Measurements from ENCODE around the gene EBI3. TPM values are rescaled to one million over a fixed set of nuclear protein-coding genes. Genes with fewer than 3 reads are reported as not detected.
"Not testable (repeated sequence)": the region's sequence is repeated elsewhere in the genome, so short reads cannot be mapped to it uniquely, and the experiment has no call there.

EBI3 gene
- total RNA-seq, 1 donor from 2014 or later, result 0.44 TPM

GRCh38 chr19:4279267-4279529 lies 49.9 kb downstream of the EBI3 start:
- no peak for ATAC-seq

- ATAC-seq, result no peak
Observed at GRCh38 chr19:4279530-4280422, 50.5 kb downstream of the EBI3 start.

DNA sequence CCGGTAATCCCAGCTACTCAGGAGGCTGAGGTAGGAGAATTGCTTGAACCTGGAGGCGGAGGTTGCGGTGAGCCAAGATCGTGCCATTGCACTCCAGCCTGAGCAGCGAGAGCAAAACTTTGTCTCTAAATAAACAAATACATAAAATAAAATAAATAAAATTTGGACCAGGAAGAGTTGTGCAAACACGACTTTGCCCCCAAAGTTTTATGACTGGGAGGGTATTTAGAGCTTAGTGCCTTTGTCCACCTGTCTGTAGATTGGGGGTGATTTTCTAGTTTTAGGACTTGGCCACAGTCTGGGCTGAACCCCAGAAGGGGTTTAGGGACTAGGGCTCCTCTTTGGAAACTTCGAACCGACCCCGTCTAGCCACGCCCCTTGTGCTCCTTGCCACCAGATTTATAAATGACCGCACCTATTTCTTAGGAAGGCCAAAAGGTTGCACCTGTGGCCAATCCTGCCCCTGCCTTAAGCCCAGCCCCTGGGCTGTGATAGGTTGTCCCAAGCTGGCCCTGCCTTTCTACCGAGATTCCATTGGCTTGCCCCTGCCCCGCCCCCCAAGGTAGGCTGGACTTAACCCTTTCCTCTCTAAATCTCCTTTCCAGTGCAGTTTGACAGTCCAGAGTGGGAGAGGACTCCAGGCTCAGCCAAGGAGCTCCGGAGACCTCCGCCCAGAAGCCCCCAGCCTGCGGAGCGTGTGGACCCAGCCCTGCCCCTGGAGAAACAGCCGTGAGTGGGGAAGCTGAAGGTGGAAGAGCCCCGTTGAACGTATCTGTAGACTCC lies 55.0 kb downstream of the EBI3 start:
- peak; percentile 59 for ATAC-seq

GRCh38 chr19:4284974-4285373 lies 55.7 kb downstream of the EBI3 start:
- no peak for ATAC-seq

DNA sequence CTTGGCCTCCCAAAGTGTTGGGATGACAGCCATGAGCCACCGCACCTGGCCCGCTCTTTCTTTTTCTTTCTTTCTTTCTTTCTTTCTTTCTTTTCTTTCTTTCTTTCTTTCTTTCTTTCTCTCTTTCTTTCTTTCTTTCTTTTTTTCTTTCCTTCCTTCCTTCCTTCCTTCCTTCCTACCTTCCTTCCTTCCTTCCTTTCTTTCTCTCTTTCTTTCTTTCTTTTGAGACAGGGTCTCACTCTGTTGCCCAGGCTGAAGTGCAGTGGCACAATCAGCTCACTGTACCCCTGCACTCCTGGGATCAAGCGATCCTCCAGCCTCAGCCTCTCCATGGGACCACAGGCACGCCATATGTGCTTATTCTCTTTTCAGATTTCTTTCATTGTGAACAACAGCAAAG lies 56.8 kb downstream of the EBI3 start:
- ATAC-seq, result not testable (repeated sequence)

Other genes with a start within 250 kb of the EBI3 start
- 2,169 TPM for gene EEF2, start 244.1 kb upstream of the EBI3 start, total RNA-seq
- 19.3 TPM for gene PIAS4, start 221.8 kb upstream of the EBI3 start, total RNA-seq
- gene ZBTB7A, start 162.6 kb upstream of the EBI3 start, total RNA-seq, result 53.7 TPM
- gene MAP2K2, start 105.4 kb upstream of the EBI3 start, total RNA-seq, result 114 TPM
- gene CREB3L3, start 75.9 kb upstream of the EBI3 start, total RNA-seq, result not detected
- 13.2 TPM for gene SIRT6, start 47.0 kb upstream of the EBI3 start, total RNA-seq
- 0.08 TPM for gene ANKRD24, start 46.8 kb upstream of the EBI3 start, total RNA-seq
- gene YJU2, start 17.6 kb downstream of the EBI3 start, total RNA-seq, result 20.1 TPM
- gene SHD, start 49.7 kb downstream of the EBI3 start, total RNA-seq, result not detected
- 0.20 TPM for gene TMIGD2, start 72.9 kb downstream of the EBI3 start, total RNA-seq
- gene FSD1, start 75.1 kb downstream of the EBI3 start, total RNA-seq, result 0.36 TPM
- gene STAP2, start 109.3 kb downstream of the EBI3 start, total RNA-seq, result 97.3 TPM
- gene MPND, start 114.0 kb downstream of the EBI3 start, total RNA-seq, result 22.0 TPM
- 114 TPM for gene SH3GL1, start 171.0 kb downstream of the EBI3 start, total RNA-seq
- 17.3 TPM for gene CHAF1A, start 173.1 kb downstream of the EBI3 start, total RNA-seq
- 68.9 TPM for gene UBXN6, start 228.3 kb downstream of the EBI3 start, total RNA-seq
- gene HDGFL2, start 242.8 kb downstream of the EBI3 start, total RNA-seq, result 19.2 TPM